Neural cell (in vitro differentiated cells): ENCODE data around the gene PLXNA2. TPM values are rescaled to one million over a fixed set of nuclear protein-coding genes. Genes with fewer than 3 reads are reported as not detected.

Source experiments
- H2AFZ ChIP-seq: fragments of 200-600, 300-800 bp; sonication (generic), shearing (Covaris generic); 2 replicates; pipeline ENCODE4 v1.6.0; 2014; ENCODE audit warnings: low read depth, mild to moderate bottlenecking, antibody characterized with exemption, low read length, moderate library complexity
- H3F3A ChIP-seq: fragments of 200-600 bp; shearing (Covaris generic); 2 replicates; pipeline ENCODE4 v1.6.1; 2016; ENCODE audit warnings: mild to moderate bottlenecking, moderate library complexity, mixed read lengths, antibody characterized with exemption, low read length; ENCODE audit not compliant: insufficient read depth, poor library complexity, severe bottlenecking
- H3K27ac ChIP-seq: fragments of 200-600, 300-800 bp; sonication (generic), shearing (Covaris generic); 2 replicates; pipeline ENCODE4 v1.5.1; 2014; ENCODE audit warnings: mild to moderate bottlenecking, low read length, moderate library complexity
- H3K27me3 ChIP-seq: fragments of 300-800, 200-600 bp; sonication (generic), shearing (Covaris generic); 2 replicates; pipeline ENCODE4 v1.6.0; 2014; ENCODE audit warnings: mild to moderate bottlenecking, low read depth, low read length, moderate library complexity; ENCODE audit not compliant: insufficient read depth
- H3K36me3 ChIP-seq: fragments of 300-800, 200-600 bp; sonication (generic), shearing (Covaris generic); 2 replicates; pipeline ENCODE4 v1.5.1; 2014; ENCODE audit warnings: mild to moderate bottlenecking, antibody characterized with exemption, low read length, moderate library complexity; ENCODE audit not compliant: insufficient read depth
- H3K4me2 ChIP-seq: fragments of 300-800, 200-600 bp; sonication (generic), shearing (Covaris generic); 2 replicates; pipeline ENCODE4 v1.6.0; 2014; ENCODE audit warnings: mild to moderate bottlenecking, low read length
- H3K4me3 ChIP-seq: fragments of 300-800, 200-600 bp; sonication (generic), shearing (Covaris generic); 2 replicates; pipeline ENCODE4 v1.5.1; 2014; ENCODE audit warnings: mild to moderate bottlenecking, low read length, moderate library complexity
- H3K79me2 ChIP-seq: fragments of 200-600 bp; shearing (Covaris generic); replicated peaks from 2 replicates; pipeline ENCODE4 v1.6.0; 2014; ENCODE audit warnings: mild to moderate bottlenecking, low read length, moderate library complexity; ENCODE audit not compliant: insufficient read depth
- H3K9ac ChIP-seq: fragments of 300-800, 200-600 bp; sonication (generic), shearing (Covaris generic); 2 replicates; pipeline ENCODE4 v1.6.1; 2016; ENCODE audit warnings: mild to moderate bottlenecking, low read length, mixed read lengths
- H3K9me2 ChIP-seq: fragments of 200-600 bp; shearing (Covaris generic); 2 replicates; pipeline ENCODE4 v1.6.1; 2016; ENCODE audit warnings: mild to moderate bottlenecking, low read length, mixed read lengths; ENCODE audit not compliant: insufficient read depth
- H3K9me3 ChIP-seq: fragments of 200-600, 300-800 bp; sonication (generic), shearing (Covaris generic); 2 replicates; pipeline ENCODE4 v1.6.1; 2016; ENCODE audit warnings: mild to moderate bottlenecking, mixed run types, low read length, moderate library complexity, mixed read lengths
- H4K20me1 ChIP-seq: fragments of 200-600 bp; shearing (Covaris generic); 2 replicates; pipeline ENCODE4 v1.6.1; 2016; ENCODE audit warnings: mild to moderate bottlenecking, mixed run types; ENCODE audit not compliant: insufficient read depth
- EP300 ChIP-seq: fragments of 450-650 bp; conservative IDR thresholded peaks from 2 replicates; pipeline ENCODE4 v1.6.1; 2014; ENCODE audit warnings: antibody characterized with exemption, mild to moderate bottlenecking, moderate library complexity; ENCODE audit not compliant: poor library complexity, severe bottlenecking
- EZH2 ChIP-seq: fragments of 200-600, 300-800 bp; shearing (Covaris generic), sonication (generic); IDR thresholded peaks from 2 replicates; pipeline ENCODE4 v1.6.1; 2014; ENCODE audit warnings: antibody characterized with exemption, low read length, borderline replicate concordance, mild to moderate bottlenecking; ENCODE audit not compliant: insufficient read depth, poor library complexity, severe bottlenecking
- MXI1 ChIP-seq: fragments of 450-650 bp; conservative IDR thresholded peaks from 2 replicates; pipeline ENCODE4 v1.6.1; 2014; ENCODE audit warnings: antibody characterized with exemption, mild to moderate bottlenecking; ENCODE audit not compliant: poor library complexity, severe bottlenecking
- POLR2AphosphoS5 ChIP-seq: IDR thresholded peaks from 2 replicates; pipeline ENCODE4 v1.6.1; 2012
- RAD21 ChIP-seq: fragments of 450-650 bp; conservative IDR thresholded peaks from 2 replicates; pipeline ENCODE4 v1.6.1; 2014; ENCODE audit warnings: antibody characterized with exemption, mild to moderate bottlenecking, moderate library complexity
- SMC3 ChIP-seq: fragments of 450-650 bp; conservative IDR thresholded peaks from 2 replicates; pipeline ENCODE4 v1.6.1; 2014; ENCODE audit warnings: antibody characterized with exemption, mild to moderate bottlenecking, moderate library complexity; ENCODE audit not compliant: poor library complexity
- TAF1 ChIP-seq: IDR thresholded peaks from 2 replicates; pipeline ENCODE4 v1.6.1; 2012; ENCODE audit warnings: low read depth
- polyA plus RNA-seq: library from polyadenylated mRNA; depleted of rRNA; stranded (reverse); fragments of >200 nt; gene quantifications from 2 replicates; pipeline ENCODE4 v1.2.3, GENCODE V29; 2014
- TF ChIP-seq, protein P1 (sequence below): IDR thresholded peaks from 2 replicates; pipeline ENCODE4 v1.6.1; 2012; ENCODE audit warnings: borderline replicate concordance
- TF ChIP-seq, protein P2 (sequence below): fragments of 450-650 bp; IDR thresholded peaks from 2 replicates; pipeline ENCODE4 v1.5.1; 2014; ENCODE audit warnings: antibody characterized with exemption, mild to moderate bottlenecking, moderate library complexity; ENCODE audit not compliant: poor library complexity, severe bottlenecking

Gene PLXNA2
- polyA plus RNA-seq, 1 donor from 2014 or later, result 30.6 TPM

DNA sequence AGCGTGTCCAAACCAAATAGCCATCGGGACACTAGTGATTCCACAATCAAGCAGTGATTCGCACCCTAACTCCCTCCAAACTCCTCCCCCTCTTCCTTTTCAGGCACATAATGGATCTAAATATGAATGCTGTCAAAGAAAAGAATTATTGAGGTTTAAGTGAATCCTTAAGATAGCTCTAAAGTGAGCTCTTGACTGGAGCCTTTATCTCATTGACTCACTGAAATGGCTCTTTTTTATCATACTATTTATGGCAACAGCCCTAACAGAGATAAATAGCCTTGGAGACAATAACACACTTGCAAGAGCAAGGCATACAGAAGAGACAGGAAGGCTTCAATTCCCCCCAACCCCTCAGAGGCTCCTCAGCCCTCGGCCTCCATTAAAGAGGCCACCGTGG is 143.3 kb downstream of the PLXNA2 start:
- peak overlapping the region; percentile 14 for H3K4me3 ChIP-seq
- peak overlapping the region; percentile 87 for H3K27ac ChIP-seq
- peak overlapping the region; percentile 57 for H3K9ac ChIP-seq
- H3K9me2 ChIP-seq, result no peaks in the 10 kb centered on the region
- no peaks in the 10 kb centered on the region for H4K20me1 ChIP-seq
- TF ChIP-seq, protein P1, sequence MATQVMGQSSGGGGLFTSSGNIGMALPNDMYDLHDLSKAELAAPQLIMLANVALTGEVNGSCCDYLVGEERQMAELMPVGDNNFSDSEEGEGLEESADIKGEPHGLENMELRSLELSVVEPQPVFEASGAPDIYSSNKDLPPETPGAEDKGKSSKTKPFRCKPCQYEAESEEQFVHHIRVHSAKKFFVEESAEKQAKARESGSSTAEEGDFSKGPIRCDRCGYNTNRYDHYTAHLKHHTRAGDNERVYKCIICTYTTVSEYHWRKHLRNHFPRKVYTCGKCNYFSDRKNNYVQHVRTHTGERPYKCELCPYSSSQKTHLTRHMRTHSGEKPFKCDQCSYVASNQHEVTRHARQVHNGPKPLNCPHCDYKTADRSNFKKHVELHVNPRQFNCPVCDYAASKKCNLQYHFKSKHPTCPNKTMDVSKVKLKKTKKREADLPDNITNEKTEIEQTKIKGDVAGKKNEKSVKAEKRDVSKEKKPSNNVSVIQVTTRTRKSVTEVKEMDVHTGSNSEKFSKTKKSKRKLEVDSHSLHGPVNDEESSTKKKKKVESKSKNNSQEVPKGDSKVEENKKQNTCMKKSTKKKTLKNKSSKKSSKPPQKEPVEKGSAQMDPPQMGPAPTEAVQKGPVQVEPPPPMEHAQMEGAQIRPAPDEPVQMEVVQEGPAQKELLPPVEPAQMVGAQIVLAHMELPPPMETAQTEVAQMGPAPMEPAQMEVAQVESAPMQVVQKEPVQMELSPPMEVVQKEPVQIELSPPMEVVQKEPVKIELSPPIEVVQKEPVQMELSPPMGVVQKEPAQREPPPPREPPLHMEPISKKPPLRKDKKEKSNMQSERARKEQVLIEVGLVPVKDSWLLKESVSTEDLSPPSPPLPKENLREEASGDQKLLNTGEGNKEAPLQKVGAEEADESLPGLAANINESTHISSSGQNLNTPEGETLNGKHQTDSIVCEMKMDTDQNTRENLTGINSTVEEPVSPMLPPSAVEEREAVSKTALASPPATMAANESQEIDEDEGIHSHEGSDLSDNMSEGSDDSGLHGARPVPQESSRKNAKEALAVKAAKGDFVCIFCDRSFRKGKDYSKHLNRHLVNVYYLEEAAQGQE, result peak; percentile 59
- no peak for TF ChIP-seq EZH2
- peak; percentile 31 for TF ChIP-seq RAD21
- TF ChIP-seq SMC3, result peak; percentile 36
- TF ChIP-seq, protein P2, sequence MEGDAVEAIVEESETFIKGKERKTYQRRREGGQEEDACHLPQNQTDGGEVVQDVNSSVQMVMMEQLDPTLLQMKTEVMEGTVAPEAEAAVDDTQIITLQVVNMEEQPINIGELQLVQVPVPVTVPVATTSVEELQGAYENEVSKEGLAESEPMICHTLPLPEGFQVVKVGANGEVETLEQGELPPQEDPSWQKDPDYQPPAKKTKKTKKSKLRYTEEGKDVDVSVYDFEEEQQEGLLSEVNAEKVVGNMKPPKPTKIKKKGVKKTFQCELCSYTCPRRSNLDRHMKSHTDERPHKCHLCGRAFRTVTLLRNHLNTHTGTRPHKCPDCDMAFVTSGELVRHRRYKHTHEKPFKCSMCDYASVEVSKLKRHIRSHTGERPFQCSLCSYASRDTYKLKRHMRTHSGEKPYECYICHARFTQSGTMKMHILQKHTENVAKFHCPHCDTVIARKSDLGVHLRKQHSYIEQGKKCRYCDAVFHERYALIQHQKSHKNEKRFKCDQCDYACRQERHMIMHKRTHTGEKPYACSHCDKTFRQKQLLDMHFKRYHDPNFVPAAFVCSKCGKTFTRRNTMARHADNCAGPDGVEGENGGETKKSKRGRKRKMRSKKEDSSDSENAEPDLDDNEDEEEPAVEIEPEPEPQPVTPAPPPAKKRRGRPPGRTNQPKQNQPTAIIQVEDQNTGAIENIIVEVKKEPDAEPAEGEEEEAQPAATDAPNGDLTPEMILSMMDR, result no peak
- TF ChIP-seq POLR2AphosphoS5, result peak; percentile 61
- TF ChIP-seq TAF1, result no peak
- TF ChIP-seq EP300, result peak; percentile 86
- TF ChIP-seq MXI1, result peak; percentile 29
- H3K27me3 ChIP-seq, result no peaks in the 10 kb centered on the region
- H3K36me3 ChIP-seq, result peaks cover 8% of the 10 kb centered on the region
- H3K79me2 ChIP-seq, result no peaks in the 10 kb centered on the region
- no peak overlapping the region for H2AFZ ChIP-seq
- H3F3A ChIP-seq, result no peaks in the 10 kb centered on the region
- no peaks in the 10 kb centered on the region for H3K9me3 ChIP-seq
- no peak overlapping the region for H3K4me2 ChIP-seq

DNA sequence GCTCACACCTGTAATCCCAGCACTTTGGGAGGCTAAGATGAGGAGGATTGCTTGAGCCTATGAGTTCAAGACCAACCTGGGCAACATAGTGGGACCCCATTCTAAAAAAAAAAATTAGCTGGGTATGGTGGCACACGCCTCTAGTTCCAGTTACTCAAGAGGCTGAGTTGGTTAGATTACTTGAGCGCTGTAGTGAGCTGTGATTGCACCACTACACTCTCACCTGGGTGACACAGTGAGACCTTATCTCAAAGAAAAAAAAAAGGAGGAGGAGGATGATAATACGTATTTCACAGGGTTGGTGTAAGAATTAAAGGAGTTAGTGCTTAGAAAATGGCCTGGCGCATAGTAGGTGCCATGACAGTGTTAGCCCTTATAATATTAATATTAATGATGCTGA is 144.1 kb downstream of the PLXNA2 start:
- no peaks in the 10 kb centered on the region for H3K9me2 ChIP-seq
- peaks cover 11% of the 10 kb centered on the region for H3K36me3 ChIP-seq
- no peaks in the 10 kb centered on the region for H3K79me2 ChIP-seq
- H4K20me1 ChIP-seq, result no peaks in the 10 kb centered on the region
- H3K4me2 ChIP-seq, result no peak overlapping the region
- H3K9ac ChIP-seq, result peak overlapping the region; percentile 57
- peak overlapping the region; percentile 87 for H3K27ac ChIP-seq
- no peaks in the 10 kb centered on the region for H3F3A ChIP-seq
- no peaks in the 10 kb centered on the region for H3K27me3 ChIP-seq
- TF ChIP-seq POLR2AphosphoS5, result no peak
- TF ChIP-seq MXI1, result no peak
- TF ChIP-seq, protein P2, result no peak
- TF ChIP-seq, protein P1, result no peak
- TF ChIP-seq RAD21, result no peak
- TF ChIP-seq SMC3, result no peak
- no peak for TF ChIP-seq TAF1
- TF ChIP-seq EZH2, result no peak
- no peak for TF ChIP-seq EP300
- H2AFZ ChIP-seq, result no peak overlapping the region
- peak overlapping the region; percentile 14 for H3K4me3 ChIP-seq
- H3K9me3 ChIP-seq, result no peaks in the 10 kb centered on the region
